IPS-NIHi7 (cell line): ENCODE results near the gene CANT1.

Experiments
- DNase-seq: peaks from one replicate; pipeline ENCODE4 v3.0.0; 2012; ENCODE audit warnings: mixed read lengths; ENCODE audit errors: extremely low spot score

CANT1 gene

DNA sequence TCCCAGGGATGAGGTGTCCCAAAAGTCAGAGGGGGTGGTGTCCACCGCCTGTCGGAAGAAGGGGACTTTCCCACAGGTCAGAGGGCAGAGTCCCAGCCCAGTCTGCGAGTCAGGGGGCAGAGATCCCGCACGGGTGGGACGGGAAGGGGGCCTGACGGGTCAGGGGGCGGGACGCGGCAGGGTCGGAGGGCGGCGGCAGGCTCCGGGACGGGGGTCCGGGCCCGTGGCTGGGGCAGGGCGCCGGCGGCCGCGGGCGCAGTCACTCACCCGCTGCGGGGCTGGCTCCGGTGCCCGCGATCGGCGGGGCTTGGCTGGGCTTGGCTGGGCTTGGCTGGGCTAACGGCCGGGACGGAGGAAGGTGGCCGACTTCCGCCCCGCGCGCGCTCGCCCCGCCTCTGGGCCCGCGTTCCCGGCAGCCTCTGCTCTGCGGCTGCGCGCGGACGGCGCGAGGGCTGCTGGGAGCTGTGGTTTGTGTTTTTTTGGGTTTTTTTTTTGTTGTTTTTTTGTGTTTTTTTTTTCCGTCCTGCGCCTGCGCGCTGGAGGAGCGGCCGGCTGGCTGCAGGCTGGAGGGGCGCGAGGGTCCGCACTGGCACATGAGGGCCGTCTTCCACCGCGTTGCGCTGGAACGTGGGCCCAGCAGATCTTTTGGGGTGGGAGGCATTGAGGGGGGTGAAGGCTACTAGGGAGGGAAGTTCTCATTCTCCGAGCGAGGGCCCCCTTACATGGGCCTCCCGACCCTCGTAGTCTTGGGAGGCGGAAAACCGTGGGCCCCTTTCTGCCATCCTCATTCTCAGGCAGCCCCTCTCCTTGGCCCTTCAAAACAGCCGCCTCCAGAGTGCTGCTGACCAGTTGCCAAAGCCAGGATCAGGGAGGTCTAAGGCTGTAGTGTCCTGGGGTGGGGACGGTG, at the start of gene CANT1:
Gene CANT1, minus strand, starts transcription at position 368 of the 907 bp plus-strand sequence. CDS start 12,142 bp downstream, outside the sequence.
- peak; percentile 98 for DNase-seq

DNA sequence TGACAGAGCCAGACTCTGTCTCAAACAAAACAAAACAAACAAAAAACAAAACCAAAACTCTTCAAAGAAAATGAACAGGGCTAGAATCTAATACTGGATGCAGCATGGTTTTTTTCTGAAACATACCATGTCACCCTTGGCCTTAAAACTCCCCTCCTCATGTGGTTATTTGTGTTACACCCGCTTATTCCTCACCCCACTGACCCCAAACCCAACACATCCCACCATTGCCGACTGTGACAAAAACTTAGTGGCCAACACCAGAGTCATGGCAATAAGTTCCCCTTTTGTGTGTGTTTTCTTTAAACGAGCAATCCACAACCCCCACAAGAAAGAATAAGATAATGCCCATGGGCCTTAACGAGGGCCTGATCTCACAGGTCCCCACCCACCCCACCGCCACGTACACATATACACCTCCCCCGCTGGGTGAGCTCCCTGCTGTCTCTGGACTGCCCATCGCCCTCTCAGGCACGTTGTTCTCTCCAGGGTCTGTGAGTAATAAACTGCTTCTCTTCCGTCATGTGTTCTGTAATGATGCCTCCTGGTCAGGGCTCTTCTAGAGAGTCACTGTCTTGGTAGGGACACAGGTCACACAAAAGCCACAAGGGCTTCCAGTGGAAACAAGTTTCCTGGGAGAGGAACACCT, 48.3 kb upstream of the CANT1 start:
- no peak for DNase-seq

DNA sequence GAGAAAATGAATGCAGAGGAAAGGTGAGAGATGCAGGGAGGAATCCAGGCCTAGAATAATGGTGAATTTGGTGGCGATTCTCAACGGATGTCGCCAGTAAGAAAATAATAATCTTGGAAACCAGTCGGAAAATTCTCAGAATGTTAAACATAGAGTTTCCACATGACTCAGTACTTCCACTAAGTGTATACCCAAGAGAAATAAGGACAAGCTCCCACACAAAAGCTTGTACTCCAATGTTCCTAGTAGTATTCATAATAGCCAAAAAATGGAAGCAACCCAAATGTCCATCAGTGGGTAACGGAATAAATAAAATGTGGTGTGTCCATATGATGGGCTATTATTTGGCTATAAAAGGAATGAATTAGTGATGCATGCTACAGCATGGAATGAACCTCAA, 45.6 kb upstream of the CANT1 start:
- DNase-seq, result no peak

DNA sequence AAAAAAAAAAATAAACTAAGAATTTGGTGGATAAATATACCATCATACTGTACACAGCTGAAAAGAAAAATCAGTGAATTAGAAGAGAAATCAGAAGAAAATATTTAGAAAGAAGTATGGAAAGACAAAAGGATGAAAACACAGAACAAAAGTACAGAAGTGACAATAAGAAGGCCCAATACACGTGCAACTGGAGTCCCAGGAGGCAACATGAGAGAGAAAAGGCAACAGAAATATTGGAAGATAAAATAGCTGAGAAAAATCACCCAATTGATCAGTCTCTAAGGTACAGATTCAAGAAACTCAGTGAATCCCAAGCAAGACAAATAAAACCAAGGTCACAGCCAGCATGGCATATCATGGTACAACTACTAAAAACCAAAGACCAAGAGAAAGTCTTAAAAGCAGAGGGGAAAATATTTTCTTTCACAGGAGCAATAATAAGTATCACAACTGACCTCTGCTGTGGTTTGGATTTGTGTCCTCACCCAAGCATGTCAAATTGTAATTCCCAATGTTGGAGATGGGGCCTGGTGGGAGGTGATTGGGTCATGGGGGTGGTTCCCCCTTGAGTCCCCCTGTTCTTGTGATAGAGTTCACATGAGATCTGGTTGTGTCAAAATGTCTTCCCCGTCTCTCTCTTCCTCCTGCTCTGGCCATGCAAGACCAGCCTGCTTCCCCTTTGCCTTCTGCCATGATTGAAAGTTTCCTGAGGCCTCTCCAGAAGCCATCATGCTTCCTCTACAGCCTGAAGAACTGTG, 44.8 kb upstream of the CANT1 start:
- no peak for DNase-seq

DNA sequence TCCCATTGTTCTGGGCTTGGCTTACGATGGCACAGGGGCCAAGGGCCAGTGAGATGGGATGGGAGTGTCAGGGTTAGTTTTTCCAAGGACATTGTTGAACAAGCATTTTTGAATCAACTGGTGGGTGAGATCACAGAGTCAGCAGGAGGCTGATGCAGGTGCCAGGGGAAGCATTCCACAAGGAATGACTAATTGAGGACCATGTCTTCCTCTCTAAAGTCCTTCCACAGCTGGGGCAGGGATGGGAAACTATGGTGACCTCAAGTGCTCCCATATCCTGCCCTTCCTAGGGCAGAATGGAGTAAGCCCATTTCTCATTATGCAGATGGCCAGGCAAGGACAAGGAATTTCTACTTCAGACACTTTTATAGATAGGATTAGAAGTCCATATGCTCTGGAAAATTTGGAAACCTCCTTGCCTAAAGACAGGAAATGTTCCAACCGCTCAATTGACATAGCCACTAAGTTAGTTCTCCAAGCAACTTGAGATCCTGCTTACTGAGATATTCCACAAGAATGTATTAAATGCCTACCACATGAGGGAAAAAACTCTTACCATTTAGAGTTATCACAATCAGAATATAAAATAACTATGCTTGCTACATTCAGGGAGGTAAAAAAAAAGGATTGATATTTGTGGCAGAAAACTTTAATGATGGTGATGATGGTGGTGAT, 43.8 kb upstream of the CANT1 start:
- DNase-seq, result no peak

DNA sequence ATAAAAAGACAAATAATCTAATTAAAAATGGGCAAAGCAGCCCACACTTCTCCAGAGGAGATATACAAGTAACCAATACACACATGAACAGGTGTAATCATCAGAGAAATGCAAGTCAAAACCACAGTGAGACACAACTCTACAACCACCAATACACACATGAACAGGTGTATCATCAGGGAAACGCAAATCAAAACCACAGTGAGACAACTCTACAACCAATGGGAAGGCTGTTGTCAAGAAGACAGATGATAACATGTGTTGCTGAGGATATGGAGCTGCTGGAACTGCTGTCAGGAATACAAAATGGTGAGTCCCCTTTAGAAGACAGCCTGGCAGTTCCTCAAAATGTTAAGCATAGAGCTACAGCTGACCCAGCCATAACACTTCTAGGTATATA, 42.6 kb upstream of the CANT1 start:
- DNase-seq, result no peak

DNA sequence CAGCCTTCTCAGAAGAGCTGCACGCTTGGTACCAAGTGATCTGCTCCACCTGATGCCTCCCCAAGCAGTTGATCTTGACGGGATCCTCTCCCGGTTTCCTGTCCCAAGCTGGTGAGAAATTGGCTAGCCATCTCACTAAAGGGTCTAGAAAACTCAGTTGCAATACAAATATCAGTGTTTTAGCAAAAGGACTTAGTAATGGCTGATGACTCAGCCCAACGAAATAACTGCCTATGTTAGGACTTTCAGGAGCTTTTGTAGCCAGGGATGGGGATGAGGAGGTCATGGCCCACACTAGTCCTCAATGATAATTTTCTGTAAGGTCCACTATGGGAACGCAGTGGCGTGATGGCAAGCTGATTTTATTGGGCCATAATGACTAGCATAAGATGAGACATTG, 41.7 kb upstream of the CANT1 start:
- no peak for DNase-seq

DNA sequence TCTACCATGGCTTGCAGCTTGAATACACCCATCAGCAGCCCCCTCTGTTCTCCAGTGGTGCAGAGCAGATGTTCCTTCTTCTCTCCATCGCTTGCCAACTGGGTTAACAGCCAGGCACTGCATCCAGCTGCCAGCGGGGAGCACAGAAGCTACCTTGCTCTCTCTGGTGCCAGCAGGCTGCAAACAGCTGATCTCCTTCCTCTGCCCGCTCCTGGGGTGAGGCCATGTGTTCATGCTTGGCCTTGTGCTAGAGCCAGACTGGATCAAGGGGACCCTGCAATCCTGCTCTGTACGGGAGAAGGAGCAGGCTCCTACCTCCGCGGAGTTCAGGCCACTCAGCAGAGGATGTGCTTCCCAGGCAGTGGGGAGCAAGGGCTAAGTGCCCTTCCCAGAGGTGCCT, 41.0 kb upstream of the CANT1 start:
- DNase-seq, result no peak

DNA sequence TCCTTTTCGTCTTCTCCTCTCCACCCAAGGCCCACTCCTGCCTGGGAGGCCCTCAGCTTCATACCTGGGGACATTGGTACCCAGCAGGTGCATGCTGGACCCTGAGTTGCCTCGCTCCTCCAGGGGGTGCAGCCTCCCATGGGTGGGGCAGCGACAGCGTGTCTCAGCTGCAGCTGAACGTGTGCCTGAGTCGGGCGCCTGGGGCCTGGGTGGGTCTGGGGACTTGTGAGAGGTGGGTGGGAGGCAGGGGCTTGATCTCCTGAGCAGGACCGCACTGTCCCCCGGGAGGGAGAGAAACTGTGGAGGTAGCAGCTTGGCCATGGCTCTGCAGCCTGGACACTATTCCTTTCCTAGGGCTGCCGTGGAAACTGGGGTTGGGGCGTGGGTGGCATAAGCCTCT, 40.3 kb upstream of the CANT1 start:
- DNase-seq, result no peak

DNA sequence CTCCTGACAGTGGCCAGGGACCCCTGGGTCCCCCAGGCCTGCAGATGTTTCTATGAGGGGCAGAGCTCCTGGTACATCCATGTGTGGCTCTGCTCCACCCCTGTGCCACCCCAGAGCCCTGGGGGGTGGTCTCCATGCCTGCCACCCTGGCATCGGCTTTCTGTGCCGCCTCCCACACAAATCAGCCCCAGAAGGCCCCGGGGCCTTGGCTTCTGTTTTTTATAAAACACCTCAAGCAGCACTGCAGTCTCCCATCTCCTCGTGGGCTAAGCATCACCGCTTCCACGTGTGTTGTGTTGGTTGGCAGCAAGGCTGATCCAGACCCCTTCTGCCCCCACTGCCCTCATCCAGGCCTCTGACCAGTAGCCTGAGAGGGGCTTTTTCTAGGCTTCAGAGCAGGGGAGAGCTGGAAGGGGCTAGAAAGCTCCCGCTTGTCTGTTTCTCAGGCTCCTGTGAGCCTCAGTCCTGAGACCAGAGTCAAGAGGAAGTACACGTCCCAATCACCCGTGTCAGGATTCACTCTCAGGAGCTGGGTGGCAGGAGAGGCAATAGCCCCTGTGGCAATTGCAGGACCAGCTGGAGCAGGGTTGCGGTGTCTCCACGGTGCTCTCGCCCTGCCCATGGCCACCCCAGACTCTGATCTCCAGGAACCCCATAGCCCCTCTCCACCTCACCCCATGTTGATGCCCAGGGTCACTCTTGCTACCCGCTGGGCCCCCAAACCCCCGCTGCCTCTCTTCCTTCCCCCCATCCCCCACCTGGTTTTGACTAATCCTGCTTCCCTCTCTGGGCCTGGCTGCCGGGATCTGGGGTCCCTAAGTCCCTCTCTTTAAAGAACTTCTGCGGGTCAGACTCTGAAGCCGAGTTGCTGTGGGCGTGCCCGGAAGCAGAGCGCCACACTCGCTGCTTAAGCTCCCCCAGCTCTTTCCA, 39.5 kb upstream of the CANT1 start:
- DNase-seq, result no peak

DNA sequence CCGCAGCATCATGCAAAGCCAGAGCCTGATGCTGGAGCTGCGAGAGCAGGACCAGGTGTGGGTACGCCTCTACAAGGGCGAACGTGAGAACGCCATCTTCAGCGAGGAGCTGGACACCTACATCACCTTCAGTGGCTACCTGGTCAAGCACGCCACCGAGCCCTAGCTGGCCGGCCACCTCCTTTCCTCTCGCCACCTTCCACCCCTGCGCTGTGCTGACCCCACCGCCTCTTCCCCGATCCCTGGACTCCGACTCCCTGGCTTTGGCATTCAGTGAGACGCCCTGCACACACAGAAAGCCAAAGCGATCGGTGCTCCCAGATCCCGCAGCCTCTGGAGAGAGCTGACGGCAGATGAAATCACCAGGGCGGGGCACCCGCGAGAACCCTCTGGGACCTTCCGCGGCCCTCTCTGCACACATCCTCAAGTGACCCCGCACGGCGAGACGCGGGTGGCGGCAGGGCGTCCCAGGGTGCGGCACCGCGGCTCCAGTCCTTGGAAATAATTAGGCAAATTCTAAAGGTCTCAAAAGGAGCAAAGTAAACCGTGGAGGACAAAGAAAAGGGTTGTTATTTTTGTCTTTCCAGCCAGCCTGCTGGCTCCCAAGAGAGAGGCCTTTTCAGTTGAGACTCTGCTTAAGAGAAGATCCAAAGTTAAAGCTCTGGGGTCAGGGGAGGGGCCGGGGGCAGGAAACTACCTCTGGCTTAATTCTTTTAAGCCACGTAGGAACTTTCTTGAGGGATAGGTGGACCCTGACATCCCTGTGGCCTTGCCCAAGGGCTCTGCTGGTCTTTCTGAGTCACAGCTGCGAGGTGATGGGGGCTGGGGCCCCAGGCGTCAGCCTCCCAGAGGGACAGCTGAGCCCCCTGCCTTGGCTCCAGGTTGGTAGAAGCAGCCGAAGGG, 38.6 kb upstream of the CANT1 start:
- no peak for DNase-seq

DNA sequence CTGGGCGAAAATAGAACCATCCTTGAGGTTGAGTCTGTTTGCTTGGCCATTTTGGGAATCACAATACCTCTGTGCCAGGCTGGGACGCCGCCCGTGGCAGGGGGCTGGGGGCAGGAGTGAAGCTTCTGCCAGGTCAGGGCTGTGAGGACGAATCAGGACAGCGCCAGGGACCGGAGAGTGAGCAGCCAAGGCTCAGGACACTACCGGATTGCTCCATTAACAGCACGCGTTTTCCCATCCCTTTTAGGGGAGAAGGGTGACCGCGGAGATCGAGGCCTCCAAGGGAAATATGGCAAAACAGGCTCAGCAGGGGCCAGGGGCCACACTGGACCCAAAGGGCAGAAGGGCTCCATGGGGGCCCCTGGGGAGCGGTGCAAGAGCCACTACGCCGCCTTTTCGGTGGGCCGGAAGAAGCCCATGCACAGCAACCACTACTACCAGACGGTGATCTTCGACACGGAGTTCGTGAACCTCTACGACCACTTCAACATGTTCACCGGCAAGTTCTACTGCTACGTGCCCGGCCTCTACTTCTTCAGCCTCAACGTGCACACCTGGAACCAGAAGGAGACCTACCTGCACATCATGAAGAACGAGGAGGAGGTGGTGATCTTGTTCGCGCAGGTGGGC, 37.8 kb upstream of the CANT1 start:
- DNase-seq, result no peak

DNA sequence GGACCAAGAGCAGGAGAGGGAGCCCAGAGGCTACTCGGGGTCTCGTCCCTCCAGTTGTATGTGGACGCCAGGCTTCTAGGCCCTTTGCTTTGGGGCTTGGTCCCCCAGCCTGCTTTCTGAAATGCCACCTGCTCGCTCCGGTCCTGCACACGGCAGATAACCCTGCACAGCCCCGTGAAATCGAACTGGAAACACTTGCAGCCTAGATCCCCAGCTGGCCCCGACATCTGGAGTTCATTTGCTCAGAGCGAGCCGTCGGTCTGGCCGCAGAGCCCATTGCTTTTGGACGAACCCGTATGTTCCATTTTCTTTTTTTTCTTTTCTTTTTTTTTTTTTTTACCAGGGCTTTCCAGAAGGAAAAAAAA, 37.3 kb upstream of the CANT1 start:
- DNase-seq, result no peak

DNA sequence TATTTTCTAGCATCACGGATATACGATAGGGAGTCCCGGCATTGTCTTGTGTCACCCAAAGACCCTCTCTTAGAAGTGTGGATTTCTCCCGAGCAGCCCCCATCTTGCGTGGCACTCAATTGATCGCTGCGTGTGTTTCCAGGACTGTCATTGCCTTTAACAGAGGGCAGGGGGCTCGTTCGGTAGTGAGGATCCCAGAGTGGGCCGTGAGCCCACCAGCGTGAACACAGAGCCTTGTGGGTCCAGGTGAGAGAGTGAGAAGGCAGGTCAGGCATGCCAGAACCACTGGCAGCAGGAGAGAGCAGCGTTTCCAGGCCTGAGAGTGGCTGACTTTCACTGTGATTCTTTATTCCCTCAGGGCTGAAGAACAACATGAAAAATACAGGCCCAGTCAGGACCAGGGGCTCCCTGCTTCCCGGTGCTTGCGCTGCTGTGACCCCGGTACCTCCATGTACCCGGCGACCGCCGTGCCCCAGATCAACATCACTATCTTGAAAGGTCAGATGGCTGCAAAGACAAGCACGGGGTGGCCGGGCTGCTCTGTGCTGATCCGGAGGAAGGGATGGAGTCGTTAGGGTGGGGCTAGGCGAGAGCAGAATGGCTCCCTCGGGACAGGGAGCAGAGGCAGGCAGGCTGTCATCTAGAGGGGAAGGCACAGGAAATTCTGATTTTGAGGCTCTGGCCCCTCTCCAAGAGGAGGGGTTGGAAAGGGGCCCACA, 36.8 kb upstream of the CANT1 start:
- peak; percentile 10 for DNase-seq

DNA sequence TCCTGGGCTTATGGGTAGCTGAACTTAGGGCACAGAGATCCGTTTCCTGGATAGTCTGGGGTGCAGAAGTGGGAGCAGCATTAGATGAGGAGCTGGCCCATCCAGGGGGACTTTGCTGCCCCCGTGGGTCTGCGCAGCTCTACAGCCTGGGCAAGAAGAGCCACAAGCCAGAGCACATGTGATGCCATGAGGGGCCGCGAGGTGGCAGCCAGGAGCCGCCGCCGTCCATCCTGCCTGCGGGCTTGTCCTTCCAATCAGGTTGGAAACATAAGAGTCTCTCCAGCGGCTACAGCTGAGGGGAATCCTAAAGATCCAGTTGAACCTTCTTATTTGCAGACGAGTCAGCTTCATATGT, 36.3 kb upstream of the CANT1 start:
- DNase-seq, result peak; percentile 90

DNA sequence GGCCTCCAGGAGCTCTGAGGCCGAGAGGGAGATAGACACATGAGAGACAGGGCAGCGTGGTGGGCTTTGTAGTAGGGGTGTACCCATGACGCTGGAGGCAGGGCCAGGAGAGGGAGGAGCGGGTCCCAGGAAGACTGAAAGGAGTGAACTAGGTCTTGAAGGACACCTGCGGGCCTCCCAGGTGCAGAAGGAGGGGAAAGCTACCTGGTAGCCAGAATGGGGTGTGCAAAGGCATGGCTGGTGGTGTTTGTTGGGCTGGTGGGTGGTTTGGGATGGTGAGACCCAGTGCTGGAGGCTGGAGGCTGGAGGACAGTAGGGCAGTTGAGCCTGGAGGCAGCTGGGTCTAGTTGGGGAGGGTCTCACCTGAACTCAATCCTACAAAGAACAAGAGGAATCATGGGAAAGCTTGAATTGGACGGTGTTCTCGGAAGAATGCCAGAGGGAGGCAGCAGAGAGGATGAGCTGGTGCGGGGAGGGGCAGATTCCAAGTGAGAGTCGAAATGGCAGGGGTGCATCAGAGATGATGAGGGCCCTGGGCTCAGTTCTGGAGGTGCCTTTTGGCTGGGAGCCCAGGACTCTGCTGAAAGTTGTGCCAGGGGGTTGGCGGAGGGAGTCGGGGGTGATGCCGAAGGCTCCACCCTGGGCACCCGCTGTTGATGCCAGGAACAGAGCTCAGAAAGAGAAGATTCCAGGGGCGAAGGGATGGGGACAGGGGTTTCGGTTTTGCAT, 35.6 kb upstream of the CANT1 start:
- peak; percentile 17 for DNase-seq

DNA sequence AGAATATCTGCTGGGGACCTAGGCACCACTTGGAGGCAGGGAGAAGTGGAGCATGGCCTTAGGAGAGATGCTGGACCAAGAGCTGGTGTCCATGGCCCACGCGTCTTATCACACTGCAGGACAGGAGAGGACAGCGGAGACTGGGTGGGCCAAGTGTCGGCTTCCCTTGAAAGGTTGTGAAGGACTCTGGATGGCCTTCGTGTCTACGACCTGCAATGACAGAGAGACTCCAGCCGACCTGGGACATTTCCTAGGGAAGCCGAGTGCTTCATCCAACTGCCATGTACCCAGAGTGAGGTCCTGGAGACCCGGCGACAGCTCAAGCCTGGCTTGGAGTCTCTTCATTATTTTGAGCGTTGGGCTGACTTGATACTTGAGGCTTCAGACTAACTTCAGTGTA, 34.9 kb upstream of the CANT1 start:
- DNase-seq, result no peak

DNA sequence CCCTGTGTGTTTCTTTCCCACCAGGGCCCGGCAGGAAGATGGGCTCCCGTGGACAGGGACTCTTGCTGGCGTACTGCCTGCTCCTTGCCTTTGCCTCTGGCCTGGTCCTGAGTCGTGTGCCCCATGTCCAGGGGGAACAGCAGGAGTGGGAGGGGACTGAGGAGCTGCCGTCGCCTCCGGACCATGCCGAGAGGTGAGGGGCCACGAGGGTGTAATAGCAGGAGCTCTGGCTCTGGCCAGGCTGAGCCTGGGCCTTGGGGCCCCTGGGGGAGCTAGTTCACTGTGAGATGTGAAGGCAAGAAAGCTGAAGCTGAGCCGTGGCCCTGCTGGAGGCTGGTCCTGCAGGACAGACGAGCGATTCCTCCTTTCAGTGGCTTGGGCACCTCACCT, 34.4 kb upstream of the CANT1 start:
- no peak for DNase-seq
